NCI-H748 (cell line): ENCODE measurements around the gene C20orf173.
"Not testable (repeated sequence)": the region's sequence is repeated elsewhere in the genome, so short reads cannot be mapped to it uniquely, and the experiment has no call there.

ENCODE experiments used
- DNase-seq: peaks from one replicate; lab custom pipeline; 2025; ENCODE audit not compliant: unreplicated experiment; lab: John Stamatoyannopoulos, UW

C20orf173 gene

GRCh38 chr20:35547329-35547728, 17.9 kb upstream of the C20orf173 start:
- no peak for DNase-seq

GRCh38 chr20:35546127-35546526, 16.7 kb upstream of the C20orf173 start:
- no peak for DNase-seq

GRCh38 chr20:35544941-35545340, 15.5 kb upstream of the C20orf173 start:
- not testable (repeated sequence) for DNase-seq

DNA sequence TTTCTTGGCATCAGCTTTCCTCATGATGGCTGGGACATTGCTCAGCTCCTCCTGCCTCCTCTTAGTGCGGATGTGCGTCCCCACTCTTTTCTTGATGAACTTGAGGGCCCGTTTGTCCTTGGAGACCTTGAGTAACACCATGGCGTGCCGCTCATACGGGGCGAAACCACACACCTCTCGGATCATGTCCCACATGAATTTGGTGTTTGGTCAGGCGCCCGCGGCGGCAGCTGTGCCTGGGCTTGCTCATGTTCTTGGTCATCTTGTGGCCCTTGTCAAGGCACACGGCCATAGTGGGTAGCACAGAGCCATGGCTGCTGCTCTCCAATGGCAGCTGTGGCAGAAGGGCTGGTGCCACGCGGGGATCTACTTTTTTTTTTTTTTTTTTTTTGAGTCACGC, 15.0 kb upstream of the C20orf173 start:
- DNase-seq, result no peak

- DNase-seq, result no peak
Measured at GRCh38 chr20:35542990-35543389, 13.5 kb upstream of the C20orf173 start.

GRCh38 chr20:35541783-35542662, 12.6 kb upstream of the C20orf173 start, which contains the start of gene ERGIC3:
ERGIC3 (plus strand) TSS chr20:35542078; CDS start chr20:35542098, 20 bp downstream.
- DNase-seq, result peak; percentile 97

GRCh38 chr20:35541118-35541782, 11.8 kb upstream of the C20orf173 start:
- DNase-seq, result peak; percentile 11

- DNase-seq, result peak; percentile 96
Measured at GRCh38 chr20:35539756-35540212, 10.3 kb upstream of the C20orf173 start.

- no peak for DNase-seq
Measured at GRCh38 chr20:35527122-35527769, 2.2 kb downstream of the C20orf173 start.

DNA sequence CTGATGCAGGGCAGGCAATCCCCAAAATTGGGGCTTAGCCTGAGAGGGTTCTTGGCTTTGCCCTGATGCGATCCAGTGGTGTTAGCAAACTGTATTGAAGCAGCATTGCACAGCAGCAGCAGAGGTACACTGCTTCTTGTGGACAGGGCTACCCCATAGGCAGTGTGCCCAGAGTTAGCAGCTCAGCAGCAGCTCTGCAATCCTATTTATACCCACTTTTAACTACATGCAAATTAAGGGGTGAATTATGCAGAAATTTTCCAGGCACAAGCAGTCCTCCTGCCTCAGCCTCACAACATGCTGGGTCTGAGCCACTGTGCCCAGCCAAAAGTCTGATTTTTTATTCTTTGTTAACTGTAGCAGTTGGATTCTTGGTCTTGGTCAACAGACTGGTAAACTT, 3.8 kb downstream of the C20orf173 start:
- no peak for DNase-seq

DNA sequence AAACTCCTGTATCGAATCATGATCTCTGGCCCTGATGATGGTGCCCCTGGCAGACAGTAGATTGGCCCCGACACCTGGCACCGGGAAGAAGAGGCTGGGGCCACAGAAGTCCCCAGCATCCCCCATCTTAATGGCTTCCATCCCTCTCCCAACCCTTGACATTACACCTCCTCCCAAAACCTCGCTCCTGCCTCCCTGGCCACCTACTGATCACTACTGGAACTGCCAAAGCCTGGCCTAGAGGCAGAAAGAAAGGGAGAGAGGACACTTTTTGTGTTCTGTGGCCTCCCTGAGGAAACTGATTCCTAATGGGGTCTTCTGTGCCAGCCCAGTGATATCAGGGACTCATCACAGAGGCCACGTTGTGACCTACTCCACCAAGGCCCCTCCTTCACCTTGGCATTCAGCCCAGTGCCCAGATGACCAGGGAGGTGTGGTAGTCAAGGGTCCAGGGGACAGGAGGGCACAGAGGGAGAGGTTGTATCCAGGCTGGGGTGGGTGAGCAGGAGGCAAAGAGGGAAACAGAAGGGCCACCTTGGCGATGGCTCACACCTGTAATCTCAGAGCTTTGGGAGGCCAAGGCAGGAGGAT, 6.1 kb downstream of the C20orf173 start:
- no peak for DNase-seq

DNA sequence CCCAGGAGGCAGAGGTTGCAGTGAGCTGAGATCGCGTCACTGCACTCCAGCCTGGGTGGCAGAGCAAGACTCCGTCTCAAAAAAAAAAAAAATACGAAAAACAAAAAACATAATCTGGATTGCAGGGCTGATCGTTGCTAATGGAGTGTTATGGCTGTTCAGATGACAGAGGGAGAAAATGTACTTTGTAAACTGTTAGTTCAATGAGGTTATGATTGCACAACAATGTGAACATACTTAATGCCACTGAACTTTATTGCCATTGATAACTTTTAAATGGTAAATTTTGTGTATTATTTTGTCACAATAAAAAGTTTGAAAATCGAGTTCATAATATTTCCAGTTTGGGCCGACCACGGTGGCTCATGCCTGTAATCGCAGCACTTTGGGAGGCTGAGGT, 10.5 kb downstream of the C20orf173 start:
- no peak for DNase-seq

- not testable (repeated sequence) for DNase-seq
Measured at GRCh38 chr20:35517767-35518166, 11.7 kb downstream of the C20orf173 start.

DNA sequence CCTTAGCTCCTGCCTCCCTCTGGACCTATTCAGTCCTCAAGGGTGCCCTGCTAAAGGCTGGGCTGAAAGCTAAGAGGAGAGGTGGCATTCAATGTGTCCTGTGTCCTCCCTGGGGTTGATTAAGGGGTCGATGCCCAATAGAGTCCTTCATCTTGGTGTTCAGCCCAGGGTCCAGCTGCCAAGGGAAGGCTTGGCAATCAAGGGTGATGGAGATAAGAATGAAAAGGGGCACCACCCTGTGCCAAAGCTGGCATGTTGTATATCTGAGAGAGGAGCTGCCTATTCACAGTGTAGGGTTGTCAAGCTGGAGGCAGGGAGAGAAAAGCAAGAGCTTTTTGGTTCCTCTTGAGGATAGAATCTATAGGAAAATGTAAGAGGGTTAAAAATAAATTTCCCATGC, 12.3 kb downstream of the C20orf173 start:
- no peak for DNase-seq

DNA sequence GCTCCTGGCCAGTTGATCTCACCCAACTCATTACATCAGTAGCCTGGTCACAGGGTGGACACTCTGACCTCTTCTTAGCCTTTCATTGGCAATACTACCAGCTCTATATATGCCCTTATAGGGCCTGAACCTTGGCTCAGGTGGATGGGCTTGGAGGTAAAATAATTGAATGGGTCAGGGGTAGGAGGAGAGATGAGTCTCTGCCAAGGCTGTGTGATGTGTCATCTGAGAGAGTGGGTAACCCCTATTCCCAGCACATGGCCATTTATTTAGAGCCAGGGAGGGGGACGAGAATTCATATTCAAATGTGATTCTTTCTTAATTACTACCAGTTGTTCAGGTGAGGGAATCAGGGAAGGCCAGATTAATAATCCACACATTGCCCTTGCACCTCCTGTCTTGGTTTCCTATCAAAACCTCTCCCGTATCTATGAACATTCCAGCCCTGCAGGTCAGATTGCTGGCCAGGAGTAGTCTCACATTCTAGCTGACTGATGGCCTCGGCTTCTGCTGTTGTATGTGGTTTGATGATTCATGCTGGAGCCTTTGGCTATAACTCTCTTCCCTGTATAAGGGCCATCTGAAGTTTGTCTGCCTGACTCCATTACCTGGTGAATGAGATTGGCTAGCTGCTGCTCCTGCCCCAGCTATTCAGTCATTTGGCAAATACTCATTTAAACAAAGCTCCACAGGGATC, 13.4 kb downstream of the C20orf173 start:
- DNase-seq, result no peak

GRCh38 chr20:35515341-35515740, 14.1 kb downstream of the C20orf173 start:
- no peak for DNase-seq

DNA sequence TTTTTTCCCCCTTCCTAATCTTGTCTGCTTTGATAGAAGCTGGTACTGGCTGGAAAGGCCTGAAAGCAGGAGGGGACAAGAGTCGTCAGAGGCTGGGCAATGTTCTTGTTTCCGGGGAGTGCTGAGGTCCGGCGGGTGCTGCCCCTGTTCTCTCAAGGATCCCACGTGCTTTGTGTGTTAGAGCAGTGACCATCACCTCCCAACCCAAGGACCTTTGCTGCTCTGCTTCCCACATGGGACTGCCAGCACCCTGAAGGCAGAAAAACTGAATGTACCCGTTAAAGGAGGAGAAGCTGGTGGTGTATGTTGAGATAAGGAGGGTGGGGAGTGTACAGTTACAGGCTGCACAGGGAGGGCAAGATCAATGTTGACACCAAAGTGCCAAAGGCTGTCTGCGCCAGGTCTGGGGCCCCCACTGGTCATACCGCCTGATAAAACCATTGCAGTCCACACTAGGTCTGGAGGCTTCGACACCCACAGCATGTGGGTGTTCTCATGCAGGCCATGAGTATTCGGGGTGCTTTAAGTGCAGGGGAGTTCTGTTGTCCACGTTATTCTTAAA, 15.0 kb downstream of the C20orf173 start:
- DNase-seq, result no peak

DNA sequence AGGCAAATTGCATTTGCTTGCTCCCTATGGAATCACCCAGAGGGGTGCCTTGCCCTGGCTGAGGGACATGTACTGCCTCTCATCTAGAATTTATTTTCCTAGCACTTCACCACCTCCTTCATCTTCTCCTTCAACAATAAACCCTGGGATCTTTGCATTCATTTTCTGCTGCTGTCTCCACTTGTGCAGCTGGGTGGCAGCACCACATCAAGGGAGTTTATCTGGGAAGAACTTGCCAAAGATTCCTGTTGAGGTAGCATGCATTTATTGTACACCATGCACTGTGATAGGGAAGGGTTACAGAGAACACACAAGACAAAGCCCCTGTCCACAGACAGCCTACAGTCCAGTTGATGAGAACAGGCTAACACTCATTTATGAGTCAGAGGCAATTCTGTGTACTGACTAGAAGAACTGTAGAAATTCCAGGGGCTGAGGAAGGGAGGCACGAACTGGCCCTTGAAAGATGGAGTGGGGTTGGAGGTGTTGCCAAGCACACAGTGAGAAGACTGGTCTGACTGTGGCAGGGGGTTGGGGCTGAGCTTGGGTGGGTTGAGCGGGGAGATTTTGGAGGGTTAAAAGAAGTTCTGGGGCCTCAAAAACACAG, 17.5 kb downstream of the C20orf173 start:
- DNase-seq, result peak; percentile 38

DNA sequence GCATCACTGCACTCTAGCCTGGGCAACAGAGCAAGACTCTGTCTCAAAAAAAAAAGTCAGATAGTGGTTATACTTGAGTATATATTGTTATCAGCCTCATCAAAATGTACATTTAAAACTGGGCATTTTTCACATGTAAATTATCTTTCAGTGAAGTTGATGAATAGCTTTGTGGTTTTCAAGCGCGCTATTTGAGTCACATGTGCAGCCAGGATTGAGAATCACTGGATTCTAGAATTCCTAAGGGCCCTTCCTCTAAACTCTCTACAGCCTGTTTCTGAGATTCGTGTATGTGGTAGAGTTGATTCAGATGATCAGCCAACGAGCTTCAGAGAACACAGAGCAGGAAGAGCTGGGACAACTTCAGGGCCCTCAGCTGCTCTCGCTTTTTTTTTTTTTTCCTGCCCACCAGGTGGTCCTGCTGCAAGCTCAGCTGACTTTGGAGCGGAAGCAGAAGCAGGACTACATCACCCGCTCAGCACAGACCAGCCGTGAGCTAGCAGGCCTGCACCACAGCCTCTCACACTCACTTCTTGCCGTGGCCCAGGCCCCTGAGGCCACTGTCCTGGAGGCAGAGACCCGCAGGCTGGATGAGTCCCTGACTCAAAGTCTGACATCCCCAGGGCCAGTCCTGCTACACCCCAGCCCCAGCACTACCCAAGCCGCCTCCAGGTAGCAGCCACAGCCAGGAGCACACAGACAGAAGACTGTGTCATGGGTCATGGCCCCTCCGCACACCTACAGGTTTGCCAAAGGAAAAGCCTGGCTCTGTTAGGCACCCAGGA, 18.3 kb downstream of the C20orf173 start:
- DNase-seq, result no peak
